H7 (cell line): ENCODE results near the gene CHRM2. TPM values are rescaled to one million over a fixed set of nuclear protein-coding genes. Genes with fewer than 3 reads are reported as not detected.

Experiments
- DNase-seq: peaks from one replicate; pipeline ENCODE4 v3.0.0; 2012
- H3K27me3 ChIP-seq: 2 replicates; pipeline ENCODE4 v1.6.0; 2011; ENCODE audit warnings: mild to moderate bottlenecking, low read length; ENCODE audit not compliant: control insufficient read depth, insufficient read depth
- H3K36me3 ChIP-seq: replicated peaks from 2 replicates; pipeline ENCODE4 v1.5.1; 2011; ENCODE audit warnings: low read length; ENCODE audit not compliant: control insufficient read depth, insufficient read depth
- H3K4me3 ChIP-seq: 2 replicates; pipeline ENCODE4 v1.5.1; 2011; ENCODE audit warnings: low read depth, mild to moderate bottlenecking, control low read depth, low read length, moderate library complexity; ENCODE audit not compliant: insufficient read depth
- total RNA-seq: library from RNA; depleted of rRNA; stranded (reverse); fragments of >200 nt; shearing (Covaris generic); gene quantifications from 2 replicates; pipeline ENCODE4 v1.2.3, GENCODE V29; 2014

CHRM2 gene
- total RNA-seq, 1 experiment from 2014 or later, result not detected

- Histone ChIP-seq H3K27me3 (no peaks in the 10 kb centered on the region), H3K4me3 (no peak overlapping the region), H3K36me3 (no peaks in the 10 kb centered on the region)
- DNase-seq, result no peak
Observed at GRCh38 chr7:136956671-136957070, 88.2 kb downstream of the CHRM2 start.

GRCh38 chr7:136957391-136957790, 88.9 kb downstream of the CHRM2 start:
- Histone ChIP-seq H3K4me3 (no peak overlapping the region), H3K36me3 (no peaks in the 10 kb centered on the region), H3K27me3 (no peaks in the 10 kb centered on the region)
- no peak for DNase-seq

DNA sequence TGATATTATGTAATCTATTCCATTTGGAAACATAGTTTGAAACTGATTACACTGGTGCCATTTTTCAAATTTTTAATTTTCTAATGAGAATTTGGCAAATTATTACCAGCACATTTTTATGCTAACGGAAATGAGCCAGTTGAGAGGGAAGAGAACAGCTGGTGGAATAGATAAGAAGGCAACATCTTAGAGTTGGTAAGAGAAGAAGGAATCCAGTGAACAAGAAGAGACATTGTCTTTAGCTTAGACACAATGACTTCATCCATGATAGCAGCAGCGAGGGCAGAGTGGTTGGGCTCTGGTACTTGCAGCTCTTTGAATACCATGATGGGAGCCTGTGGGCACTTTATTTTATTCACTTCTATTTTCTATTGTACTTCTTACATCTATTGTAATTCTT, 89.6 kb downstream of the CHRM2 start:
- no peaks in the 10 kb centered on the region for H3K27me3 ChIP-seq
- H3K4me3 ChIP-seq, result no peak overlapping the region
- DNase-seq, result no peak
- H3K36me3 ChIP-seq, result no peaks in the 10 kb centered on the region

DNA sequence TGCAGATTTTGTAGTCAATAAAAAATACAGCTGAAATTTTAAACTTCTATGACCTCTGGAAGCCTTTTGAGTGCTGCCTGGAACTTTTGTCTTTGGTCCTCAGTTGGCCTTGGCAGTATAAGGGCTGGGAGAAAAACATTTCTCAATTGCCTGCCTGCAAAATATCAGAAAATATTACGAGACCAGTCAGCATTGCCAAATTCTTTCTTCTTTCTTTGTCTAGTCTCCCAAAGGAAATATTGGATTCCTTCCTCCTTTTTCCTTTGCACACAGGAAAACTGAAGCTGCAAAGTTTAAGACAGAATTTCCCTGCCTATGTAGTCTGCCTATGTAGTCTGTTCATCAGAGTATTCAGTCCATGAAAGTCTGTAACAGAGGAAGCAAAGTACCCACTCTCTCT, 95.9 kb downstream of the CHRM2 start:
- no peak for DNase-seq
- H3K36me3 ChIP-seq, result no peaks in the 10 kb centered on the region
- no peak overlapping the region for H3K4me3 ChIP-seq
- H3K27me3 ChIP-seq, result no peaks in the 10 kb centered on the region

DNA sequence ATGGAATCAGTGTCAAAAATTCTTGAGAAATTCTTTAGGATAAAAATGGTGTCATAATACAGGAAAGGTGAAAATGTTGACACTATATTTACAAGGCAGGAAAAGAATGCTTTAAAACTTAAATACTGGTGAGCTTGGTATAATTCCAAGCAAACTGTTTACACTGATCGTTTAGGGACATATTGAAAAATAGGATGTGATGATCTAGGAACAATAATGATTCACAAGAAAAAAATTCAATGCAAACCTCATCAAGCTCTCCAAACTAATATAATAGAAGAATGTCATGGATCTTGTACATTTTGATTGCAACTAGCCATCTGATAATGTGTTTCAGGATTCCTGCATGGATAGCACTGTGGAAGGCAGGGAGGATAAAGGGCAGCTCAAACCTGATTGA, 98.4 kb downstream of the CHRM2 start:
- DNase-seq, result no peak
- H3K36me3 ChIP-seq, result no peaks in the 10 kb centered on the region
- H3K4me3 ChIP-seq, result no peak overlapping the region
- no peaks in the 10 kb centered on the region for H3K27me3 ChIP-seq

GRCh38 chr7:136969761-136970160, 101.3 kb downstream of the CHRM2 start:
- DNase-seq, result no peak
- H3K4me3 ChIP-seq, result no peak overlapping the region
- H3K36me3 ChIP-seq, result no peaks in the 10 kb centered on the region
- H3K27me3 ChIP-seq, result no peaks in the 10 kb centered on the region

GRCh38 chr7:136971776-136972175, 103.3 kb downstream of the CHRM2 start:
- no peaks in the 10 kb centered on the region for H3K36me3 ChIP-seq
- no peak overlapping the region for H3K4me3 ChIP-seq
- no peaks in the 10 kb centered on the region for H3K27me3 ChIP-seq
- no peak for DNase-seq

- H3K27me3 ChIP-seq, result no peaks in the 10 kb centered on the region
- no peak overlapping the region for H3K4me3 ChIP-seq
- no peaks in the 10 kb centered on the region for H3K36me3 ChIP-seq
- peak; percentile 2 for DNase-seq
Observed at GRCh38 chr7:136976504-136977251, 108.2 kb downstream of the CHRM2 start.

- Histone ChIP-seq H3K4me3 (no peak overlapping the region), H3K27me3 (no peaks in the 10 kb centered on the region), H3K36me3 (no peaks in the 10 kb centered on the region)
- DNase-seq, result no peak
Observed at GRCh38 chr7:136993377-136993776, 124.9 kb downstream of the CHRM2 start.

DNA sequence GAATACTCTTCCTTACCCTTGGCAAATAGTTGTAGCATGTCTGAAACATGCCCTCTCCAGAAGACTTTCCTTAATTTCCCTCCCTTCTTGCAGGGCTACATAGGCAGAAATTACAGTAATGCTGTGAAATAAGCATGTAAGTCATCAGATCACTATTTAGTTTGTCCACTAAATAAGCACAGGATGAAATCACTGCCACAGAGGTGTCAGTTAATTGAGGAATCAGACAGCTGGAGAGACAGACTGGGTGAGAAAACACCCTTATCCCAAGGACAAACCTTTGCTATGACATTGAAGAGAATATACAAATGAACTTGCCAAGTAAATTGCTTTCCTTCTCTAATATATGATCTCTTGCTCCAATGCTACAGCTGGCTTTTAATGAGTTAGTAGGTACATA, 129.3 kb downstream of the CHRM2 start:
- Histone ChIP-seq H3K4me3 (no peak overlapping the region), H3K36me3 (no peaks in the 10 kb centered on the region), H3K27me3 (no peaks in the 10 kb centered on the region)
- DNase-seq, result no peak

DNA sequence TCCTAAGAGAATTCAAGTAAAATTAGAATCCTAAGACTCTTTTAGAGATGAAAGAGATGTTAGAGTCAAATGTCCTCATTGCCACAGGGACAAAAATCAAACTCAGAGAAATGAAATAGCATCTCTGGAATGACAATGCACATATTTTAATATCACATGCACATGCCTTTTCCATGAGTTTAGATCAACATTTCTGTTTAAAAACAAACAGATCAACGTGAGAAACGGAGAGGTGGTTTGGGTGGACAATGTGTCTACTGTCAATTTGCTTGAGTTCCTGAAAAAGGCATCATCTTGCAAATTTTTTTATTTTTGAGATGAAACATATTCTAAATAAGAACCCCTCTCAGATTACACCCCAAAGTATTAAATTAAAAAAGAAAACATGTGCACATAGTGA, 130.0 kb downstream of the CHRM2 start:
- no peak overlapping the region for H3K4me3 ChIP-seq
- no peak for DNase-seq
- no peaks in the 10 kb centered on the region for H3K27me3 ChIP-seq

DNA sequence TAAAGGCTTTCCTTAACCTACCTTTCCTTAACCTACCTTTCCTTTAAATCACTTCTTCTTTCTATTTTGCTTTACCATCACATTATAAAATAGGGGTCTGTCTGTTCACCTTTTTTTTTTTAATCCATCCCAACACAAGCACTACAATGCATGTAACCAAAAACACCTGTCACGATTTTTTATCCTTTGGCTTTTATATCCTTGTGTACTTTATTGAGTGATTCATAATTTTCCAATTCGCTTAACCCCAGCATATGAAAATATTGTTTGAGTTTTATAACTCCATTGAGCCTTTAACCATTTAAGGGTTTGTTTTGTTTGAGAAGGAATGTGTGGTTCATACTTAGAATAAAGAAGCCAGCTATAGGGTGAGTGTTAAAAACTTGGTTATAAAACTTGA, 132.2 kb downstream of the CHRM2 start:
- H3K27me3 ChIP-seq, result no peaks in the 10 kb centered on the region
- H3K36me3 ChIP-seq, result no peaks in the 10 kb centered on the region
- no peak for DNase-seq
- no peak overlapping the region for H3K4me3 ChIP-seq

More for the DNA sequence above, 130.0 kb downstream of the CHRM2 start:
- H3K36me3 ChIP-seq, result no peaks in the 10 kb centered on the region

- Histone ChIP-seq H3K27me3 (no peaks in the 10 kb centered on the region), H3K36me3 (no peaks in the 10 kb centered on the region), H3K4me3 (no peak overlapping the region)
- DNase-seq, result no peak
Observed at GRCh38 chr7:137001041-137001440, 132.6 kb downstream of the CHRM2 start.

DNA sequence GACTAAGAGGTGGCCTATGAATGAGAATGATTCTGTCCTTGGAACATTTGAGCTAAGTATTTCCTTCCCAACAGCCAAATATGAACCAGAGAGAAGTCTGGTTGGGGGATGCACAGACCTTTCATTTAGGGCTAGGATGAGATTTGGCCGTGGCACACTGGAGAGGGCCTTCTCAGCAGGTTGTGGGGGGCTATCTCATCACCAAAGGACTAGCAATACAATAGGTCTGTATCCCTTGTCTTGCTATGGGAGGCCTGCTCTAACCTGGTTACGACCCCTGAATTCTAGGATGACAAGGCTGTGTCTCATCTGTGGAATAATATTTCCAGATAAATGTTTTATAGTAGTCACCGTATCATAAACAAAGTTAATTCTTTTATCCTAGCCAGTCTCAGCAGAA, 133.0 kb downstream of the CHRM2 start:
- H3K36me3 ChIP-seq, result no peaks in the 10 kb centered on the region
- H3K4me3 ChIP-seq, result no peak overlapping the region
- DNase-seq, result no peak
- H3K27me3 ChIP-seq, result no peaks in the 10 kb centered on the region

DNA sequence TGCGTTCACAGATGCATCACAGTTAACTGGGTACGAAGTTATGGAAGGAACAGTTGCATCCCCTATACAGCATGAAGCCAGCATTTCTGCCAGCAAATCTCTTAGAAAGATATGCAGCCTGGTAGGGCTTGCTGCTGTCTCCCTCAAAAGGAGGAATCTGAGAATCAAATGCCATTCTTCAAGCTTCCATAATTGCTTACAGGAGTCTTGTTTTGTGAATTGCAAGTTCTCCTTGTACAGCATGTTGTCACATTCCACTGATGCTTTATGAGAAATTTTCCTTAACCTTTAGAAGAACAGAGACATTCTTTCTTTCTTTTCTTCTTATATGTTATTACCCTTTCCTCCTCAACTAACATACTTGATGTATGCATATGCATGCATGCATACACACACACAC, 134.6 kb downstream of the CHRM2 start:
- DNase-seq, result no peak
- H3K4me3 ChIP-seq, result no peak overlapping the region

DNA sequence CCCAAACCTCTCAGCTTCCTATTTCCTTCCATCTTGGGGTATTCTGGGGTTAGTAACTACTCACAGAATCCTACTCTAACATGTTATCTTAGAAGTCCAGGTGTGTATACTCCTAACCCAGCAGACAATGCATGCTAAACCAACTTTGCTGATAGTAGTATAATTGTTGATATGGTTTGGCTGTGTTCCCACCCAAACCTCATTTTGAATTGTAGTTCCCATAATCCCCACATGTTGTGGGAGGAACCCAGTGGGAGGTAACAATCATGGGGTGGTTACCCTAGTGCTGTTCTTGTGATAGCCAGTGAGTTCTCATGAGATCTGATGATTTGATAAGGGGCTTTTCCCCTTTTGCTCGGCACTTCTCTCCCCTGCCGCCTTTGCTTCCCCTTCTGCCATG, 135.1 kb downstream of the CHRM2 start:
- H3K36me3 ChIP-seq, result no peaks in the 10 kb centered on the region
- no peak for DNase-seq
- H3K27me3 ChIP-seq, result no peaks in the 10 kb centered on the region
- no peak overlapping the region for H3K4me3 ChIP-seq

More for the DNA sequence above, 134.6 kb downstream of the CHRM2 start:
- no peaks in the 10 kb centered on the region for H3K36me3 ChIP-seq
- no peaks in the 10 kb centered on the region for H3K27me3 ChIP-seq
